HEK293T (cell line): Measurements from ENCODE around the gene MCM8.

Experiments
- BHLHE40 ChIP-seq: fragments of 450-650 bp; IDR thresholded peaks from 2 replicates; pipeline ENCODE4 v1.6.1; 2016; ENCODE audit warnings: mild to moderate bottlenecking, moderate library complexity, borderline replicate concordance
- ELF4 ChIP-seq: fragments of 450-650 bp; IDR thresholded peaks from 2 replicates; pipeline ENCODE4 v1.6.1; 2017; ENCODE audit warnings: antibody characterized with exemption
- FOXM1 ChIP-seq: fragments of 450-650 bp; IDR thresholded peaks from 2 replicates; pipeline ENCODE4 v1.6.1; 2017; ENCODE audit warnings: mild to moderate bottlenecking, borderline replicate concordance
- HDGF ChIP-seq: fragments of 450-650 bp; IDR thresholded peaks from 2 replicates; pipeline ENCODE4 v1.6.1; 2017; ENCODE audit warnings: antibody characterized with exemption, borderline replicate concordance
- PKNOX1 ChIP-seq: fragments of 450-650 bp; IDR thresholded peaks from 2 replicates; pipeline ENCODE4 v1.6.1; 2016
- SP1 ChIP-seq: fragments of 450-650 bp; IDR thresholded peaks from 2 replicates; pipeline ENCODE4 v1.6.1; 2017
- ZNF384 ChIP-seq: fragments of 450-650 bp; IDR thresholded peaks from 2 replicates; pipeline ENCODE4 v1.6.1; 2016

- no peak for TF ChIP-seq SP1
- no peak for TF ChIP-seq ZNF384
- TF ChIP-seq ELF4, result no peak
- TF ChIP-seq HDGF, result no peak
- no peak for TF ChIP-seq PKNOX1
- no peak for TF ChIP-seq BHLHE40
- no peak for TF ChIP-seq FOXM1
Observed at GRCh38 chr20:6034134-6034969, 83.9 kb downstream of the MCM8 start.
